Nephron progenitor cell (in vitro differentiated cells): ENCODE results near the gene C2orf76.
"Not testable (repeated sequence)": the region's sequence is repeated elsewhere in the genome, so short reads cannot be mapped to it uniquely, and the experiment has no call there.

Experiments
- DNase-seq: peaks from one replicate; pipeline ENCODE4 v3.0.0; 2021
- H3K27ac Mint-ChIP-seq: 2 replicates; pipeline ENCODE4 v1.8.0; 2021; ENCODE audit warnings: mild to moderate bottlenecking, moderate library complexity, mixed read lengths
- H3K27me3 Mint-ChIP-seq: 2 replicates; pipeline ENCODE4 v1.8.0; 2021; ENCODE audit warnings: mild to moderate bottlenecking, low read depth, mixed read lengths; ENCODE audit not compliant: poor library complexity
- H3K36me3 Mint-ChIP-seq: 2 replicates; pipeline ENCODE4 v1.8.0; 2021; ENCODE audit warnings: low read depth, mixed read lengths
- H3K4me1 Mint-ChIP-seq: 2 replicates; pipeline ENCODE4 v1.8.0; 2021; ENCODE audit warnings: mixed read lengths
- H3K4me3 Mint-ChIP-seq: 2 replicates; pipeline ENCODE4 v1.8.0; 2021; ENCODE audit warnings: mild to moderate bottlenecking, moderate library complexity, mixed read lengths
- H3K9me3 Mint-ChIP-seq: 2 replicates; pipeline ENCODE4 v1.8.0; 2021; ENCODE audit warnings: mild to moderate bottlenecking, moderate library complexity, mixed read lengths
- TF ChIP-seq, protein P1 (sequence below): fragments of 200-600 bp; sonication (generic); IDR thresholded peaks from 2 replicates; pipeline ENCODE4 v1.5.0; 2021; ENCODE audit warnings: antibody characterized with exemption

Gene C2orf76

GRCh38 chr2:119407430-119408220, 41.0 kb upstream of the C2orf76 start:
- Mint-ChIP-seq H3K4me3 (no peak overlapping the region), H3K4me1 (peaks cover 24% of the 10 kb centered on the region), H3K27me3 (peaks cover 13% of the 10 kb centered on the region), H3K27ac (no peak overlapping the region), H3K9me3 (peaks cover 18% of the 10 kb centered on the region), H3K36me3 (peaks cover 4% of the 10 kb centered on the region)
- peak; percentile 55 for DNase-seq
- TF ChIP-seq, protein P1, sequence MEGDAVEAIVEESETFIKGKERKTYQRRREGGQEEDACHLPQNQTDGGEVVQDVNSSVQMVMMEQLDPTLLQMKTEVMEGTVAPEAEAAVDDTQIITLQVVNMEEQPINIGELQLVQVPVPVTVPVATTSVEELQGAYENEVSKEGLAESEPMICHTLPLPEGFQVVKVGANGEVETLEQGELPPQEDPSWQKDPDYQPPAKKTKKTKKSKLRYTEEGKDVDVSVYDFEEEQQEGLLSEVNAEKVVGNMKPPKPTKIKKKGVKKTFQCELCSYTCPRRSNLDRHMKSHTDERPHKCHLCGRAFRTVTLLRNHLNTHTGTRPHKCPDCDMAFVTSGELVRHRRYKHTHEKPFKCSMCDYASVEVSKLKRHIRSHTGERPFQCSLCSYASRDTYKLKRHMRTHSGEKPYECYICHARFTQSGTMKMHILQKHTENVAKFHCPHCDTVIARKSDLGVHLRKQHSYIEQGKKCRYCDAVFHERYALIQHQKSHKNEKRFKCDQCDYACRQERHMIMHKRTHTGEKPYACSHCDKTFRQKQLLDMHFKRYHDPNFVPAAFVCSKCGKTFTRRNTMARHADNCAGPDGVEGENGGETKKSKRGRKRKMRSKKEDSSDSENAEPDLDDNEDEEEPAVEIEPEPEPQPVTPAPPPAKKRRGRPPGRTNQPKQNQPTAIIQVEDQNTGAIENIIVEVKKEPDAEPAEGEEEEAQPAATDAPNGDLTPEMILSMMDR = peak; percentile 82

DNA sequence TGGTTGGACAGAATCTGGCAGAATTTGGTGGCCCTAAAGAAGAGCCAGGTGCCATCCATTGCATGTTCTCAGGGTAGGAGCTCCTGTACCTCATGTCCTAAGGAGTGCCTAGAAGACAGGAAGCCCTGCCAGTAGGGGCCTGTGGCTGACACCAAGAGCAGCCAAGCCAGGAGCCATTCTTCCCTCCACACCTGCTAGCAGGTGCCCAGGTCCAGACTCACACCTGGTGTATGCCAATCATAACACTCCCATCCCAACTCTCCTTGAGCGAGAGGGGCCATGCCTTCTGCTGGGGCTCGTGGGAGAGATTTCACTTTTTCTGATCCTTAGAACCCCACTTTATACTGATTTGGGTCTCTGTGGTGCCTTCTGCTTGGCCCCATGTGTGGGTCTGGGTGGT, 38.5 kb upstream of the C2orf76 start:
- H3K27me3 Mint-ChIP-seq = peaks cover 11% of the 10 kb centered on the region

DNA sequence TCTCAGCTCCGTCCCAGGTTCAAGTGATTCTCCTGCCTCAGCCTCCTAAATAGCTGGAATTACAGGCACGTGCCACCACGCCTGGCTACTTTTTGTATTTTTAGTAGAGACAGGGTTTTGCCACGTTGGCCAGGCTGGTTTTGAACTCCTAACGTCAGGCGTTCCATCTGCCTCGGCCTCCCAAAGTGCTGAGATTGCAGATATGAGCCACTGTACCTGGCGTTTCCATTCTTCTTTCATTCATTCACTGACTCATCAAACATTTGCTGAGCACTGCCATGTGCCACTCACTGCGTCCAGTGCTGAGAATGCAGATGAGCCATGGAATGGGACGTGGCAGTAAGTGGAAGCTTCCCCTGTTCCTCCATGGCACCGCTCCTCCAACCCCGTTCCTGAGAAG, 37.0 kb upstream of the C2orf76 start:
- H3K36me3 Mint-ChIP-seq, H3K9me3 Mint-ChIP-seq, DNase-seq, H3K27ac Mint-ChIP-seq, H3K4me3 Mint-ChIP-seq: not testable (repeated sequence)
- peaks cover 22% of the 10 kb centered on the region for H3K27me3 Mint-ChIP-seq
- peaks cover 26% of the 10 kb centered on the region for H3K4me1 Mint-ChIP-seq

More for the DNA sequence above, 38.5 kb upstream of the C2orf76 start:
- Mint-ChIP-seq H3K36me3 (no peaks in the 10 kb centered on the region), H3K9me3 (peaks cover 5% of the 10 kb centered on the region), H3K4me1 (peaks cover 26% of the 10 kb centered on the region), H3K27ac (no peak overlapping the region), H3K4me3 (no peak overlapping the region)
- TF ChIP-seq, protein P1 = no peak
- no peak for DNase-seq

DNA sequence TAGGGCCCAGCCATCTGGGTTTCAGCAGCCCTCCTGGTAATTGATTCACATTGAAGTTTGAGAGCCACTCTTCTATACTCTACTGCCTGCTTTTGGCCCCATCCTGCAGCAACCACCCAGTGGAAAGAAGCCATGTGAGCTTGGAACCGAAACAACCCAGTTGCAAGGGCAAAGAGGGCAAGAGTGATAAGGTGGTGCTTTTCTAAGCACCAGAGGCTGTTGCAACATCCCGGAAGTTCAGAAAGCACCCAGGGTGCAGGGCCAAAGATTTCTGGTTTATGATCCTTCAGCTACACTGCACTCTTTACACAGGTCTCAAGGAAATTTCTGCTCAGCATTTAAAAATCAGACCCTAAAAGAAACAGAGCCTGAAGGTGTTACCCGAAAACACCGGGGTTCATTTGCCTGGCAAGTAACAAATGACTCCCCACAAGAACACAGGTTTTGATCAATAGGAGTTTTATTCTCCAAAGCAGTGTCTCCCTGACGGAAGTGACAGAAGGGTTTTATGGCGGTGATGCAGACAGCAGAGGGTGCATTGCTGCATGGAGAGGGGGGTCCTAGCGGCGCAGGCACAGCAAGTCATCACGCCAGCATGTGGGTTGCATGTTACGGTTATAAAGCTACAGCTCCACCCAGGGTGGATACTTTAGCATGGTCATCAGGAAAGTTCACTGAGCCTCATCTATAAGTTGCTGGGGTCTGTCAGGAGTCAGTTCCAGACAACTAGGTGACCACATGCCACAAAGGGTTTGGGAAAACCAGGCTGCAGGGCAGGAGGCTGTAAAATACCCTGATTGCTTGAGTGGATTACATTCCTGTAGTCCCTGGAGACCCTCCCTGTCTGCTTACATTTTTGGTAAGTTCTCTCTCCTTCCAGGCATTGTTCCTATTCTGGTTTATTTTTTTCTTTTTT, 36.3 kb upstream of the C2orf76 start:
- Mint-ChIP-seq H3K4me3 (no peak overlapping the region), H3K4me1 (peaks cover 20% of the 10 kb centered on the region), H3K36me3 (no peaks in the 10 kb centered on the region), H3K27me3 (peaks cover 23% of the 10 kb centered on the region), H3K27ac (peak overlapping the region; percentile 47), H3K9me3 (peaks cover 4% of the 10 kb centered on the region)
- TF ChIP-seq, protein P1 = no peak
- no peak for DNase-seq

GRCh38 chr2:119402106-119402505, 35.5 kb upstream of the C2orf76 start:
- DNase-seq = no peak
- H3K27ac Mint-ChIP-seq = no peak overlapping the region
- peaks cover 23% of the 10 kb centered on the region for H3K27me3 Mint-ChIP-seq
- H3K36me3 Mint-ChIP-seq = no peaks in the 10 kb centered on the region
- H3K4me1 Mint-ChIP-seq = peaks cover 15% of the 10 kb centered on the region
- no peak overlapping the region for H3K4me3 Mint-ChIP-seq
- H3K9me3 Mint-ChIP-seq = peaks cover 4% of the 10 kb centered on the region
- TF ChIP-seq, protein P1 = no peak

DNA sequence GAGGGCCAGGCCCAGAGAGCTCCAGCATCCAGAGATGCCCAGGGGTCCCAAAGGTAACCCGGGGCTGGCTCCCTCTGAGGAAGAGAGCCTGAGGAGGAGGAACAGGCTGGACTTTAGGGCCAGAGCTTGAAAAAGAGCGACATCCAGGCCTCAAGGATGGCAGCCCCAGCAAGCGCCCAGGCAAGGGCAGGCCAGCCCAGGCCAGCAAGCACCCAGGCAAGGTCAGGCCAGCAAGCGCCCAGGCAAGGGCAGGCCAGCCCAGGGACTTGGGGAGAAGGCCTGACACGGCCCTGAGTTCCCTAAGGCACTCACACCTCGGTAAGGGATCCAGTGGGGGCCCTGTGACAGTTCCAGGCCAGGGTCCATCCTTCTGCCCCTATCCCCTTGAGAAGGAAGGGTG, 30.6 kb upstream of the C2orf76 start:
- Mint-ChIP-seq H3K4me1 (no peaks in the 10 kb centered on the region), H3K4me3 (no peak overlapping the region), H3K27me3 (peaks cover 26% of the 10 kb centered on the region), H3K27ac (no peak overlapping the region), H3K9me3 (peaks cover 4% of the 10 kb centered on the region), H3K36me3 (no peaks in the 10 kb centered on the region)
- TF ChIP-seq, protein P1 = no peak
- no peak for DNase-seq
